Activated naive CD8-positive, alpha-beta T cell treated with anti-CD3 and anti-CD28 coated beads for 36 hours (primary cell): ENCODE measurements around the gene SH3BGRL2. TPM values are rescaled to one million over a fixed set of nuclear protein-coding genes. Genes with fewer than 3 reads are reported as not detected.
"Not testable (repeated sequence)": the region's sequence is repeated elsewhere in the genome, so short reads cannot be mapped to it uniquely, and the experiment has no call there.

Source experiments
- DNase-seq: peaks from one replicate; pipeline ENCODE4 v3.0.0; 2021
- H3K27ac Mint-ChIP-seq: one replicate; pipeline ENCODE4 v1.8.0; 2022; ENCODE audit warnings: mild to moderate bottlenecking, moderate library complexity, mixed read lengths
- H3K27me3 Mint-ChIP-seq: one replicate; pipeline ENCODE4 v1.8.0; 2022; ENCODE audit warnings: mild to moderate bottlenecking, mixed read lengths
- H3K36me3 Mint-ChIP-seq: one replicate; pipeline ENCODE4 v1.8.0; 2021; ENCODE audit warnings: mild to moderate bottlenecking, mixed read lengths
- H3K4me1 Mint-ChIP-seq: one replicate; pipeline ENCODE4 v1.8.0; 2021; ENCODE audit warnings: mixed read lengths
- H3K4me3 Mint-ChIP-seq: one replicate; pipeline ENCODE4 v1.8.0; 2022; ENCODE audit warnings: mild to moderate bottlenecking, moderate library complexity, mixed read lengths
- H3K9me3 Mint-ChIP-seq: one replicate; pipeline ENCODE4 v1.8.0; 2022; ENCODE audit warnings: mixed read lengths
- total RNA-seq, 2 experiments: library from RNA; stranded (reverse); gene quantifications; one replicate each; pipeline ENCODE4 v1.2.3, GENCODE V29; 2021

SH3BGRL2 gene
- total RNA-seq, 2 experiments from 2014 or later, result 5.1 to 5.2 TPM

GRCh38 chr6:79608334-79609224 lies 22.6 kb upstream of the SH3BGRL2 start:
- no peak for DNase-seq
- H3K4me3 Mint-ChIP-seq, result no peak overlapping the region
- no peaks in the 10 kb centered on the region for H3K9me3 Mint-ChIP-seq
- no peak overlapping the region for H3K27ac Mint-ChIP-seq
- no peaks in the 10 kb centered on the region for H3K27me3 Mint-ChIP-seq
- H3K4me1 Mint-ChIP-seq, result peaks cover 2% of the 10 kb centered on the region
- H3K36me3 Mint-ChIP-seq, result no peaks in the 10 kb centered on the region

GRCh38 chr6:79609225-79609595 lies 21.9 kb upstream of the SH3BGRL2 start:
- Mint-ChIP-seq H3K9me3 (no peaks in the 10 kb centered on the region), H3K4me3 (no peak overlapping the region), H3K4me1 (peaks cover 2% of the 10 kb centered on the region), H3K36me3 (no peaks in the 10 kb centered on the region), H3K27me3 (no peaks in the 10 kb centered on the region), H3K27ac (no peak overlapping the region)
- DNase-seq, result no peak

GRCh38 chr6:79610306-79611009 lies 20.7 kb upstream of the SH3BGRL2 start:
- Mint-ChIP-seq H3K4me3 (no peak overlapping the region), H3K9me3 (no peaks in the 10 kb centered on the region), H3K27ac (no peak overlapping the region), H3K27me3 (no peaks in the 10 kb centered on the region), H3K36me3 (no peaks in the 10 kb centered on the region), H3K4me1 (no peaks in the 10 kb centered on the region)
- no peak for DNase-seq

GRCh38 chr6:79612457-79612856 lies 18.7 kb upstream of the SH3BGRL2 start:
- H3K4me3 Mint-ChIP-seq, result no peak overlapping the region
- no peaks in the 10 kb centered on the region for H3K4me1 Mint-ChIP-seq
- no peaks in the 10 kb centered on the region for H3K9me3 Mint-ChIP-seq
- no peaks in the 10 kb centered on the region for H3K27me3 Mint-ChIP-seq
- no peak for DNase-seq
- no peak overlapping the region for H3K27ac Mint-ChIP-seq
- no peaks in the 10 kb centered on the region for H3K36me3 Mint-ChIP-seq

GRCh38 chr6:79612918-79613317 lies 18.2 kb upstream of the SH3BGRL2 start:
- H3K4me3 Mint-ChIP-seq, result no peak overlapping the region
- no peaks in the 10 kb centered on the region for H3K4me1 Mint-ChIP-seq
- H3K36me3 Mint-ChIP-seq, result no peaks in the 10 kb centered on the region
- no peak for DNase-seq
- H3K27ac Mint-ChIP-seq, result no peak overlapping the region
- H3K27me3 Mint-ChIP-seq, result no peaks in the 10 kb centered on the region
- H3K9me3 Mint-ChIP-seq, result no peaks in the 10 kb centered on the region

GRCh38 chr6:79613912-79614311 lies 17.2 kb upstream of the SH3BGRL2 start:
- Mint-ChIP-seq H3K4me1 (no peaks in the 10 kb centered on the region), H3K9me3 (no peaks in the 10 kb centered on the region), H3K27me3 (no peaks in the 10 kb centered on the region), H3K27ac (no peak overlapping the region), H3K4me3 (no peak overlapping the region), H3K36me3 (no peaks in the 10 kb centered on the region)
- no peak for DNase-seq

GRCh38 chr6:79614326-79615305 lies 16.5 kb upstream of the SH3BGRL2 start:
- DNase-seq, result no peak
- Mint-ChIP-seq H3K36me3 (no peaks in the 10 kb centered on the region), H3K27ac (no peak overlapping the region), H3K27me3 (peaks cover 4% of the 10 kb centered on the region), H3K4me3 (no peak overlapping the region), H3K4me1 (no peaks in the 10 kb centered on the region), H3K9me3 (no peaks in the 10 kb centered on the region)

- no peaks in the 10 kb centered on the region for H3K36me3 Mint-ChIP-seq
- H3K9me3 Mint-ChIP-seq, result no peaks in the 10 kb centered on the region
- H3K27ac Mint-ChIP-seq, result no peak overlapping the region
- H3K4me1 Mint-ChIP-seq, result no peaks in the 10 kb centered on the region
- H3K27me3 Mint-ChIP-seq, result peaks cover 4% of the 10 kb centered on the region
- no peak overlapping the region for H3K4me3 Mint-ChIP-seq
- DNase-seq, result no peak
These were observed 13.6 kb upstream of the SH3BGRL2 start for GRCh38 chr6:79617518-79617941.

- H3K4me1 Mint-ChIP-seq, H3K36me3 Mint-ChIP-seq, H3K9me3 Mint-ChIP-seq, H3K27ac Mint-ChIP-seq, H3K27me3 Mint-ChIP-seq, DNase-seq, H3K4me3 Mint-ChIP-seq: not testable (repeated sequence)
These were observed 12.7 kb upstream of the SH3BGRL2 start for GRCh38 chr6:79618425-79618824.

GRCh38 chr6:79621579-79621978 lies 9.6 kb upstream of the SH3BGRL2 start:
- no peak for DNase-seq
- Mint-ChIP-seq H3K4me1 (no peaks in the 10 kb centered on the region), H3K36me3 (no peaks in the 10 kb centered on the region), H3K9me3 (no peaks in the 10 kb centered on the region), H3K27ac (no peak overlapping the region), H3K27me3 (peaks cover 4% of the 10 kb centered on the region), H3K4me3 (no peak overlapping the region)

- Mint-ChIP-seq H3K4me3 (no peak overlapping the region), H3K27me3 (peaks cover 4% of the 10 kb centered on the region), H3K36me3 (no peaks in the 10 kb centered on the region), H3K4me1 (no peaks in the 10 kb centered on the region), H3K27ac (no peak overlapping the region), H3K9me3 (no peaks in the 10 kb centered on the region)
- DNase-seq, result no peak
These were observed 8.8 kb upstream of the SH3BGRL2 start for GRCh38 chr6:79622364-79622763.

GRCh38 chr6:79623106-79623505 lies 8.0 kb upstream of the SH3BGRL2 start:
- Mint-ChIP-seq H3K27me3 (peaks cover 4% of the 10 kb centered on the region), H3K4me3 (no peak overlapping the region), H3K27ac (no peak overlapping the region), H3K9me3 (no peaks in the 10 kb centered on the region), H3K4me1 (peaks cover 3% of the 10 kb centered on the region), H3K36me3 (no peaks in the 10 kb centered on the region)
- no peak for DNase-seq

- Mint-ChIP-seq H3K4me3 (no peak overlapping the region), H3K27me3 (peaks cover 15% of the 10 kb centered on the region), H3K4me1 (peaks cover 3% of the 10 kb centered on the region), H3K27ac (no peak overlapping the region), H3K36me3 (no peaks in the 10 kb centered on the region), H3K9me3 (no peaks in the 10 kb centered on the region)
- DNase-seq, result no peak
These were observed 5.4 kb upstream of the SH3BGRL2 start for GRCh38 chr6:79625746-79626145.

- Mint-ChIP-seq H3K27ac (no peak overlapping the region), H3K27me3 (peaks cover 23% of the 10 kb centered on the region), H3K9me3 (no peaks in the 10 kb centered on the region), H3K4me1 (peaks cover 8% of the 10 kb centered on the region), H3K4me3 (no peak overlapping the region), H3K36me3 (no peaks in the 10 kb centered on the region)
- no peak for DNase-seq
These were observed 4.3 kb upstream of the SH3BGRL2 start for GRCh38 chr6:79626811-79627210.

GRCh38 chr6:79627422-79627821 lies 3.7 kb upstream of the SH3BGRL2 start:
- Mint-ChIP-seq H3K4me3 (no peak overlapping the region), H3K36me3 (no peaks in the 10 kb centered on the region), H3K9me3 (no peaks in the 10 kb centered on the region), H3K27me3 (peaks cover 25% of the 10 kb centered on the region), H3K27ac (no peak overlapping the region), H3K4me1 (peaks cover 12% of the 10 kb centered on the region)
- no peak for DNase-seq
